Amniotic epithelial cell (primary cell): ENCODE results near the gene KCTD19.

Experiments used
- DNase-seq: peaks from one replicate; pipeline ENCODE4 v3.0.0-alpha.2; 2010; ENCODE audit warnings: low read depth

The KCTD19 gene

DNA sequence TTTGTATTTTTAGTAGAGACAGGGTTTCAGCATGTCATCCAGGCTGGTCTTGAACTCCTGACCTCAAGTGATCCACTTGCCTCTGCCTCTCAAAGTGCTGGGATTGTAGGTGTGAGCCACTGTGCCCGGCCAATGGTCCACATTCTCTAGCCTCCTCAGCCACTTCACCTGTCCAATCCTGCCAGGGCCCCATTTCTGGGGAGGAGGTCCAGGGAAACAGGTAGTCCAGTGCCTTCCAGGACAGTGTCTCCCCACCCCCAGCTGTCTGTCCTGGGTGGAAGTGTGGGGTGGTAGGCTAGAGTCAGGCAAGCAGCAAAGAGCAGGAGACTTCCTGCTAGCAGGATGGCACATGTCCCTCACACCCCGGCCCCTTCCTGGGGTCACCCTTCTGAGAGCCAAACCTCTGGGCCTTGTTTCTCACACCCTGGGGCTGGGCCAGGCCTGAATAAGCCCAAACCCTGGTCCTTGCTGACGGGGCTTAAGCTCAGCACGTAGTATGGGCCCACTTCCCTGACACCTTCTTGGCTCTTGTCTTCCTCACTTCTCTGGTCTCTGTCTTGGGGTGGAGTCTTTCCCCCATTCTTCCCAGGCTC, 84.3 kb downstream of the KCTD19 start:
- no peak for DNase-seq

- peak; percentile 95 for DNase-seq
These were observed 85.3 kb downstream of the KCTD19 start for GRCh38 chr16:67241008-67241900.

GRCh38 chr16:67240506-67240905, 86.0 kb downstream of the KCTD19 start:
- DNase-seq: peak; percentile 50
